Type B pancreatic cell (in vitro differentiated cells): ENCODE data around the gene GALNT1. TPM values are rescaled to one million over a fixed set of nuclear protein-coding genes. Genes with fewer than 3 reads are reported as not detected.

Source experiments
- DNase-seq: peaks from one replicate; pipeline ENCODE4 v3.0.0; 2021; ENCODE audit warnings: mixed read lengths; ENCODE audit not compliant: unreplicated experiment; ENCODE audit errors: extremely low spot score
- H3K27ac Mint-ChIP-seq: 2 replicates; pipeline ENCODE4 v1.8.0; 2021; ENCODE audit warnings: mild to moderate bottlenecking, mixed read lengths
- H3K27me3 Mint-ChIP-seq: 2 replicates; pipeline ENCODE4 v1.8.0; 2021; ENCODE audit warnings: mixed read lengths
- H3K36me3 Mint-ChIP-seq: 2 replicates; pipeline ENCODE4 v1.8.0; 2021; ENCODE audit warnings: mixed read lengths
- H3K4me1 Mint-ChIP-seq: one replicate; pipeline ENCODE4 v1.8.0; 2021; ENCODE audit warnings: mixed read lengths; ENCODE audit not compliant: unreplicated experiment
- H3K4me3 Mint-ChIP-seq: 2 replicates; pipeline ENCODE4 v1.8.0; 2021; ENCODE audit warnings: mild to moderate bottlenecking, mixed read lengths
- H3K9me3 Mint-ChIP-seq: 2 replicates; pipeline ENCODE4 v1.8.0; 2021; ENCODE audit warnings: mixed read lengths
- microRNA-seq: library from miRNA; unstranded; fragments of <30 nt; microRNA quantifications from one replicate; pipeline ENCODE4, GENCODE V29; 2020
- total RNA-seq: library from RNA; stranded (reverse); gene quantifications from 2 replicates; pipeline ENCODE4 v1.2.1, GENCODE V29; 2021; ENCODE audit warnings: low replicate concordance
- TF ChIP-seq, protein P1 (sequence below): fragments of 200-600 bp; sonication (generic); conservative IDR thresholded peaks from 2 replicates; pipeline ENCODE4 v1.5.0; 2021; ENCODE audit warnings: antibody characterized with exemption, mild to moderate bottlenecking

The GALNT1 gene
- total RNA-seq, 1 donor from 2014 or later, result 92.1 TPM

GRCh38 chr18:35755369-35755768, 173.8 kb downstream of the GALNT1 start:
- peaks cover 16% of the 10 kb centered on the region for H3K27me3 Mint-ChIP-seq
- no peaks in the 10 kb centered on the region for H3K9me3 Mint-ChIP-seq
- no peaks in the 10 kb centered on the region for H3K36me3 Mint-ChIP-seq
- TF ChIP-seq, protein P1, sequence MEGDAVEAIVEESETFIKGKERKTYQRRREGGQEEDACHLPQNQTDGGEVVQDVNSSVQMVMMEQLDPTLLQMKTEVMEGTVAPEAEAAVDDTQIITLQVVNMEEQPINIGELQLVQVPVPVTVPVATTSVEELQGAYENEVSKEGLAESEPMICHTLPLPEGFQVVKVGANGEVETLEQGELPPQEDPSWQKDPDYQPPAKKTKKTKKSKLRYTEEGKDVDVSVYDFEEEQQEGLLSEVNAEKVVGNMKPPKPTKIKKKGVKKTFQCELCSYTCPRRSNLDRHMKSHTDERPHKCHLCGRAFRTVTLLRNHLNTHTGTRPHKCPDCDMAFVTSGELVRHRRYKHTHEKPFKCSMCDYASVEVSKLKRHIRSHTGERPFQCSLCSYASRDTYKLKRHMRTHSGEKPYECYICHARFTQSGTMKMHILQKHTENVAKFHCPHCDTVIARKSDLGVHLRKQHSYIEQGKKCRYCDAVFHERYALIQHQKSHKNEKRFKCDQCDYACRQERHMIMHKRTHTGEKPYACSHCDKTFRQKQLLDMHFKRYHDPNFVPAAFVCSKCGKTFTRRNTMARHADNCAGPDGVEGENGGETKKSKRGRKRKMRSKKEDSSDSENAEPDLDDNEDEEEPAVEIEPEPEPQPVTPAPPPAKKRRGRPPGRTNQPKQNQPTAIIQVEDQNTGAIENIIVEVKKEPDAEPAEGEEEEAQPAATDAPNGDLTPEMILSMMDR, result no peak
- no peak overlapping the region for H3K4me3 Mint-ChIP-seq
- no peaks in the 10 kb centered on the region for H3K4me1 Mint-ChIP-seq
- no peak overlapping the region for H3K27ac Mint-ChIP-seq
- no peak for DNase-seq

DNA sequence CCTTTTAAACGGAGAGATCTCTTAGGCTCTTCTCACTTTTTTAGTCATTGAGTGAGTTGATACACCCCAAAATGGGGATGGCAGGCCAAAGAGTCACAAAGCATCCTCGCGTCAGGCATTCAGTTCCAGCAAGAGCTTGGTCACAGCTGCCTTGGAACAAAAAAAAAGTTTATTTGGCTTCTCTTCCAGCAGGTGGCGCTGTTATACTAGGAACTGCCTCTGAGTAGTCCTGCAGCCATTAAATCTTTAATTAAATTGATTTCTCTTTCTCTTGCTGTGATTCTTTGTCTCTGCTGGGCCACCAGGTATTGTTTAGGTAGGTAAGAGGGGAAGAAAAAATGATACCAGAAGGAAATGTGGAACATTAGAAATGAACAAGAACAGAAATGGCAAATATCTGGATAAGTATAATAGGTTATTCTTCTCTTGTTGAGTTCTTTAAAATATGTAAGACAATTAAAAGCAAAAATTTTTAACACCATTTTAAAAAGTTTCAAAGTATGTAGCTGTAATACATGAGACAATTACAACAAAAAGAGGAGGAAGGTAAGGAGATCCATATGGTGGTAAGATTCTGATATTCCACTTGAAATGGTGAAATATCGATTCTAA, 175.1 kb downstream of the GALNT1 start:
- Mint-ChIP-seq H3K9me3 (no peaks in the 10 kb centered on the region), H3K27ac (no peak overlapping the region), H3K4me1 (no peaks in the 10 kb centered on the region), H3K27me3 (peaks cover 16% of the 10 kb centered on the region), H3K36me3 (no peaks in the 10 kb centered on the region), H3K4me3 (no peak overlapping the region)
- DNase-seq, result no peak
- TF ChIP-seq, protein P1, result peak; percentile 92

Small RNA genes lying within 50 kb of the gene (microRNA-seq; reads per million reads assigned to microRNA genes)
- gene MIR3975, result not detected

Other genes starting within 250 kb of the GALNT1 start
- 52.6 and 64.1 TPM in 2 replicates for gene ZNF24, start 237.3 kb upstream of the GALNT1 start, total RNA-seq
- 4.8 and 4.9 TPM in 2 replicates for gene ZNF396, start 204.4 kb upstream of the GALNT1 start, total RNA-seq
- 19.7 and 22.6 TPM in 2 replicates for gene INO80C, start 83.8 kb upstream of the GALNT1 start, total RNA-seq